Hepatocyte (in vitro differentiated cells): Measurements from ENCODE around the gene UGGT1. TPM values are rescaled to one million over a fixed set of nuclear protein-coding genes. Genes with fewer than 3 reads are reported as not detected.

Experiments used
- DNase-seq: peaks from one replicate; pipeline ENCODE4 v3.0.0-alpha.2; 2016; ENCODE audit warnings: low spot score
- H2AFZ ChIP-seq: fragments of 200-600 bp; sonication (generic); 2 replicates; pipeline ENCODE4 v1.6.0; 2016; ENCODE audit warnings: antibody characterized with exemption, mild to moderate bottlenecking
- H3K27ac ChIP-seq: fragments of 200-600 bp; sonication (generic); 2 replicates; pipeline ENCODE4 v1.5.1; 2016; ENCODE audit warnings: mild to moderate bottlenecking
- H3K27me3 ChIP-seq: fragments of 200-600 bp; sonication (generic); 2 replicates; pipeline ENCODE4 v1.6.1; 2016
- H3K36me3 ChIP-seq: fragments of 200-600 bp; sonication (generic); replicated peaks from 2 replicates; pipeline ENCODE4 v1.5.1; 2016; ENCODE audit warnings: low read depth; ENCODE audit not compliant: insufficient read depth
- H3K4me1 ChIP-seq: fragments of 200-600 bp; sonication (generic); 2 replicates; pipeline ENCODE4 v1.5.1; 2016; ENCODE audit warnings: mild to moderate bottlenecking, moderate library complexity; ENCODE audit not compliant: insufficient read depth
- H3K4me2 ChIP-seq: fragments of 200-600 bp; sonication (generic); 2 replicates; pipeline ENCODE4 v1.6.0; 2016
- H3K4me3 ChIP-seq: fragments of 200-600 bp; sonication (generic); 2 replicates; pipeline ENCODE4 v1.5.1; 2016; ENCODE audit warnings: mild to moderate bottlenecking
- H3K79me2 ChIP-seq: fragments of 200-600 bp; sonication (generic); 2 replicates; pipeline ENCODE4 v1.6.0; 2017; ENCODE audit warnings: mild to moderate bottlenecking
- H3K9me2 ChIP-seq: fragments of 200-600 bp; sonication (generic); replicated peaks from 2 replicates; pipeline ENCODE4 v1.6.0; 2017; ENCODE audit warnings: mild to moderate bottlenecking; ENCODE audit not compliant: insufficient read depth
- H3K9me3 ChIP-seq: fragments of 200-600 bp; sonication (generic); 2 replicates; pipeline ENCODE4 v1.5.1; 2016; ENCODE audit warnings: low read depth, mild to moderate bottlenecking
- H4K20me1 ChIP-seq: fragments of 200-600 bp; sonication (generic); 2 replicates; pipeline ENCODE4 v1.6.0; 2016; ENCODE audit warnings: mild to moderate bottlenecking; ENCODE audit not compliant: insufficient read depth, poor library complexity, severe bottlenecking
- EZH2 ChIP-seq: fragments of 200-600 bp; sonication (generic); IDR thresholded peaks from 2 replicates; pipeline ENCODE4 v1.6.1; 2016; ENCODE audit warnings: antibody characterized with exemption, mild to moderate bottlenecking, borderline replicate concordance
- EZH2phosphoT487 ChIP-seq: fragments of 200-600 bp; sonication (generic); IDR thresholded peaks from one replicate; pipeline ENCODE4 v1.6.1; 2018; ENCODE audit warnings: antibody characterized with exemption, mild to moderate bottlenecking, low read depth, moderate library complexity; ENCODE audit not compliant: unreplicated experiment, severe bottlenecking
- WGBS: methylation state at CpG from one replicate; pipeline ENCODE4 v1.1.6; 2016; ENCODE audit warnings: low lambda C conversion rate; ENCODE audit errors: missing lambda C conversion rate; 5-methylcytosine and 5-hydroxymethylcytosine counted together
- polyA plus RNA-seq: library from polyadenylated mRNA; unstranded; fragments of >200 nt; fragmentation: Nextera tagmentation; extraction: Ambion mirVana; gene quantifications from 2 replicates; pipeline ENCODE4 v1.2.1, GENCODE V29; 2016
- total RNA-seq: library from RNA; depleted of rRNA; stranded (reverse); fragments of >200 nt; gene quantifications from 2 replicates; pipeline ENCODE4 v1.2.3, GENCODE V29; 2014
- TF ChIP-seq, protein P1 (sequence below): fragments of 200-600 bp; sonication (generic); IDR thresholded peaks from 2 replicates; pipeline ENCODE4 v1.5.1; 2016; ENCODE audit warnings: antibody characterized with exemption, mild to moderate bottlenecking; ENCODE audit not compliant: poor library complexity

UGGT1 gene
- total and polyA plus RNA-seq, 2 experiments from 2014 or later, result 6.8 to 49.7 TPM

DNA sequence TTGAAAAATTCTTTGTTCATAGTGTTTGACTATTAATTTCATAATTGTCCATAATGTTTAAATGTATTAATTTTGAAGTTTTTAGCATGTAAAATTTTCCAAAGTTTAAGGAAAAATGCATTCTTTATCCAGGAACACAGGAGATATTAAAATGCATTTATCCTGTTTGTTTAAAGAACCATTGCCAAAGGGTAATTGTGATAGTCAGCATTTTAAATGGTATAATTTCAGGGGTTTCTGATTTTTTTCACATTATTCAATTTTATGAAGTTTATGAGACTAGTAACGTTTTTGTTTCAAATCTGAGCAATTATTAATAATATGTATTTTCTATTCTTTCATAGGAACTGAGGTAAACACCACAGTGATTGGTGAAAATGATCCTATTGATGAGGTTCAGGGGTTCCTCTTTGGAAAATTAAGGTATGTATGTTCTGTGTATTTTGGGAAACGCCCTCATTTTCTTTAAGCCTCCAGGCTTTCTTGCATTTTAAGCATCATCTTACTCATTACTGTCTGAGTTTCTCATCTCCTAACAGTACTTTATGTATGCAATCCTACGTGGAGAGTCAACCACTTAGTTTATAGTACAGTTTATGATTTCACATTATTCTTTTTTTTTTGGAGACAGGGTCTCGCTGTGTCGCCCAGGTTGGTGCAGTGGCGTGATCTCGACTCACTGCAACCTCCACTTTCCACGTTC is 25.1 kb downstream of the UGGT1 start:
- no peaks in the 10 kb centered on the region for H3K9me3 ChIP-seq
- WGBS, result 82% methylated on average over 8 of the region's 8 CpGs
- no peak for DNase-seq
- no peak overlapping the region for H3K27ac ChIP-seq
- no peaks in the 10 kb centered on the region for H3K79me2 ChIP-seq
- TF ChIP-seq EZH2 (no peak), EZH2phosphoT487 (no peak)
- TF ChIP-seq, protein P1, sequence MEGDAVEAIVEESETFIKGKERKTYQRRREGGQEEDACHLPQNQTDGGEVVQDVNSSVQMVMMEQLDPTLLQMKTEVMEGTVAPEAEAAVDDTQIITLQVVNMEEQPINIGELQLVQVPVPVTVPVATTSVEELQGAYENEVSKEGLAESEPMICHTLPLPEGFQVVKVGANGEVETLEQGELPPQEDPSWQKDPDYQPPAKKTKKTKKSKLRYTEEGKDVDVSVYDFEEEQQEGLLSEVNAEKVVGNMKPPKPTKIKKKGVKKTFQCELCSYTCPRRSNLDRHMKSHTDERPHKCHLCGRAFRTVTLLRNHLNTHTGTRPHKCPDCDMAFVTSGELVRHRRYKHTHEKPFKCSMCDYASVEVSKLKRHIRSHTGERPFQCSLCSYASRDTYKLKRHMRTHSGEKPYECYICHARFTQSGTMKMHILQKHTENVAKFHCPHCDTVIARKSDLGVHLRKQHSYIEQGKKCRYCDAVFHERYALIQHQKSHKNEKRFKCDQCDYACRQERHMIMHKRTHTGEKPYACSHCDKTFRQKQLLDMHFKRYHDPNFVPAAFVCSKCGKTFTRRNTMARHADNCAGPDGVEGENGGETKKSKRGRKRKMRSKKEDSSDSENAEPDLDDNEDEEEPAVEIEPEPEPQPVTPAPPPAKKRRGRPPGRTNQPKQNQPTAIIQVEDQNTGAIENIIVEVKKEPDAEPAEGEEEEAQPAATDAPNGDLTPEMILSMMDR, result no peak
- no peaks in the 10 kb centered on the region for H4K20me1 ChIP-seq
- no peaks in the 10 kb centered on the region for H3K36me3 ChIP-seq
- H3K9me2 ChIP-seq, result no peaks in the 10 kb centered on the region
- no peak overlapping the region for H3K4me2 ChIP-seq
- no peaks in the 10 kb centered on the region for H3K27me3 ChIP-seq
- no peak overlapping the region for H3K4me3 ChIP-seq
- H3K4me1 ChIP-seq, result no peaks in the 10 kb centered on the region
- no peak overlapping the region for H2AFZ ChIP-seq

DNA sequence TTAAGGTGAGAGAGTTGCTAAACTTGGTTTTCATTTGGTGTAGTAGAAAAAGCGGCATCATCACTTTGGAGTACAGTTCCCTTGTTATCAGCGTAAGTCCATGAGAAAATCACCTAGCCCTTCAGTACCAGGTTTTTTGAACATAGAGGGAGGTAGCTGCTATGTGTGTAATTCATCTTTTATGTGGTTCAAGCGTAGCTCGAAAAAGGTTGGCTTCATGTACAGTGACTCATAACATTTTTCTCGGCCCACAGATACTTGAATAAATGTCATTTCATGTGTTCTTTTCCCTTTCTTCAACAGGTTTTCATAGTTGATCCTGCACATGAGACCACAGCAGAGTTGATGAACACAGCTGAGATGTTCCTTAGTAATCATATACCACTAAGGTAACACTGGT is 43.6 kb downstream of the UGGT1 start:
- no peaks in the 10 kb centered on the region for H3K4me1 ChIP-seq
- H3K4me3 ChIP-seq, result no peak overlapping the region
- H3K9me3 ChIP-seq, result no peaks in the 10 kb centered on the region
- H4K20me1 ChIP-seq, result no peaks in the 10 kb centered on the region
- H3K27ac ChIP-seq, result no peak overlapping the region
- no peak overlapping the region for H3K4me2 ChIP-seq
- H2AFZ ChIP-seq, result no peak overlapping the region
- H3K36me3 ChIP-seq, result no peaks in the 10 kb centered on the region
- TF ChIP-seq EZH2phosphoT487 (no peak), EZH2 (no peak)
- TF ChIP-seq, protein P1, result no peak
- 96% methylated on average over 5 of the region's 5 CpGs for WGBS
- no peaks in the 10 kb centered on the region for H3K27me3 ChIP-seq
- H3K9me2 ChIP-seq, result no peaks in the 10 kb centered on the region
- H3K79me2 ChIP-seq, result no peaks in the 10 kb centered on the region
- no peak for DNase-seq

DNA sequence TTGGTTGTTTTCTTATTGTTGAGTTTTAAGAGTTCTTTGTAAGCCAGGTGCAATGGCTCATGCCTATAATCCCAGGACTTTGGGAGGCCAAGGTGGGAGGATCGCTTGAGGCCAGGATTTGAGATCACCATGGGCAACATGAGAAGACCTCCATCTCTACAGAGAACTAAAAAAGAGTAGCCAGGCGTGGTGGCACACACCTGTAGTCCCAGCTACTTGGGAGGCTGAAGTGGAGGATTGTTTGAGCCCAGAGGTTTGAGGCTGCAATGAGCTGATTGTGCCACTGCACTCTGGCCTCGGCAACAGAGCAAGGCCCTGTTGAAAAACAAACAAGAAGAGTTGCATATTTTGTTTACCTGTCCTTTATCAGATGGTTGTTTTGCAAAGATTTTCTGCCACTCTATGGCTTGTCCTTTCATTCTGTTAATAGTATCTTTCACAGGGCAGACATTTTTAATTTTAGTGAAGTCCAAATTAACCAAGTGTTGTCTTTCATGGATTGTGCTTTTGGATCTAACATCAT is 46.2 kb downstream of the UGGT1 start:
- H3K36me3 ChIP-seq, result no peaks in the 10 kb centered on the region
- 93% methylated on average over 3 of the region's 3 CpGs for WGBS
- H3K4me2 ChIP-seq, result no peak overlapping the region

More for the DNA sequence above, 46.2 kb downstream of the UGGT1 start:
- H3K27me3 ChIP-seq, result no peaks in the 10 kb centered on the region
- TF ChIP-seq EZH2 (no peak), EZH2phosphoT487 (no peak)
- TF ChIP-seq, protein P1, result no peak
- H3K79me2 ChIP-seq, result no peaks in the 10 kb centered on the region
- H4K20me1 ChIP-seq, result no peaks in the 10 kb centered on the region
- H2AFZ ChIP-seq, result no peak overlapping the region
- H3K9me3 ChIP-seq, result no peaks in the 10 kb centered on the region
- H3K9me2 ChIP-seq, result no peaks in the 10 kb centered on the region
- H3K4me1 ChIP-seq, result no peaks in the 10 kb centered on the region
- no peak for DNase-seq
- H3K4me3 ChIP-seq, result no peak overlapping the region
- H3K27ac ChIP-seq, result no peak overlapping the region
